Measurements from ENCODE around the gene SNX30.

GRCh38 chr9:112869041-112869529 lies 118.5 kb downstream of the SNX30 start:
- TF ChIP-seq CTCF (IDR thresholded peaks at IDR 0.05): no peak
- TF ChIP-seq POLR2AphosphoS5 (IDR thresholded peaks at IDR 0.05; ENCODE audit: low read depth, low read length): no peak
- TF ChIP-seq REST (IDR thresholded peaks at IDR 0.05; ENCODE audit: insufficient read depth in 1 of 2, low read depth in 2 of 2, low read length in 1 of 2): no peak
- TF ChIP-seq TCF7L2 (IDR thresholded peaks at IDR 0.05; ENCODE audit: low read depth, low read length): no peak

Measured in Panc1 (cell line).